Duodenal mucosa (tissue), 2 donors: Measurements from ENCODE around the gene CWC25.
"Not testable (repeated sequence)": the region's sequence is repeated elsewhere in the genome, so short reads cannot be mapped to it uniquely, and the experiment has no call there.

Experiments used
- H3K27ac ChIP-seq: one replicate; pipeline ENCODE4 v1.7.0; 2013; ENCODE audit warnings: low read depth, low read length
- H3K27me3 ChIP-seq, 2 donors: one replicate each; pipeline ENCODE4 v1.7.0; 2013; ENCODE audit warnings: low read length in 2 of 2, control low read depth in 1 of 2; ENCODE audit not compliant: insufficient read depth in 2 of 2, control insufficient read depth in 1 of 2
- H3K36me3 ChIP-seq, 2 donors: one replicate each; pipeline ENCODE4 v1.7.0; 2013; ENCODE audit warnings: low read length in 2 of 2, control low read depth in 1 of 2; ENCODE audit not compliant: insufficient read depth in 2 of 2, control insufficient read depth in 1 of 2
- H3K4me1 ChIP-seq, 2 donors: one replicate each; pipeline ENCODE4 v1.7.0; 2013; ENCODE audit warnings: low read length in 2 of 2, control low read depth in 1 of 2; ENCODE audit not compliant: insufficient read depth in 2 of 2, control insufficient read depth in 1 of 2
- H3K4me3 ChIP-seq, 2 donors: one replicate each; pipeline ENCODE4 v1.7.0; 2013; ENCODE audit warnings: low read length in 2 of 2, low read depth in 1 of 2
- H3K9ac ChIP-seq, 2 donors: one replicate each; pipeline ENCODE4 v1.7.0; 2013; ENCODE audit warnings: low read length in 2 of 2, low read depth in 1 of 2
- H3K9me3 ChIP-seq, 2 donors: one replicate each; pipeline ENCODE4 v1.7.0; 2013; ENCODE audit warnings: low read length in 2 of 2, control low read depth in 1 of 2; ENCODE audit not compliant: control insufficient read depth in 1 of 2

The CWC25 gene

DNA sequence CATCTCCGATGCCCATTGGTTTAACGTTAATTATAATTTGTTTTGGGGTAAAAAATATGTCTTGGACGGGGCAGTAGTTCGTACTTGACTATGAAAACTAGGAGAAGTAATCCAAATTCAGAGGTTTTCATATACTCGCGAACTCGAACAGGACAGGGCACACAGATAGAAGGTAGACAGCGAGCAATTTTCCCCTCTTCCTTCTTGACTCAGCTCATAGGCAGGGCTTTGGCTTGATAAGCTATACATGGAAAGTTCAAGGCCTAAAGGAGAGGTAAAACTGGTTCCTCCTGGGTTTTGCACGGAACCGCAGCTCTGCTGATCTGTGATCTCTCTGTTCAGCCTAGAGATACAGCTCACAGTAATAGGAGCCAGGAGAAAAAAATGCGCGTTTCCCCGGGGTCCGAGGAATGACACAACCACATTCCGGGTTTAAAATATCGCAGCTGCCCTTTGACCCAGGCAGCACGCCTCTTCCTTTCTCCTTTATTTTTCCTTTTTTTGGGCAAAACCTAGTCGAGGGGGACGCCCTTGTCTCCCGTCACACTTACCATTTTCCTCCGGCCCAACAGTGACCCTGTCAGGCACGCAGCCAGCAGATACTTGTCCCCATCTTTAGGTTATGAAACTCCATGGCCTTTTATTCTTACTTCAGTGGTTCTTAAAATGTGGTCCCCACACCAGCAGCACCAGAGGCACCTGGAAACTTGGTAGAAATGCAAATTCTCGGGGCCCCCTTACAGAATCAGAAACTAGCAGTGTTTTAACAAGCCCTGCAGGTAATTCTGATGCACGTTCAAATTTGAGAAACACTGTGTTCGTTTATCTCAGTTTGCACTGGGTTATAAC, 43.1 kb upstream of the CWC25 start:
- Histone ChIP-seq H3K27ac (peak overlapping the region; percentile 89), H3K9ac (peak overlapping the region; percentile 91), H3K4me1 (peaks cover 29 to 32% of the 10 kb centered on the region in 2 donors), H3K9me3 (no peaks in the 10 kb centered on the region), H3K36me3 (no peaks in the 10 kb centered on the region), H3K4me3 (peak overlapping the region; percentile 95 to 99), H3K27me3 (no peaks in the 10 kb centered on the region)

GRCh38 chr17:38867179-38867967, 42.3 kb upstream of the CWC25 start:
- H3K27ac ChIP-seq, result peak overlapping the region; percentile 41
- peak overlapping the region; percentile 95 to 99 for H3K4me3 ChIP-seq
- peaks cover 21 to 23% of the 10 kb centered on the region in 2 donors for H3K4me1 ChIP-seq
- H3K9me3 ChIP-seq, result no peaks in the 10 kb centered on the region
- H3K36me3 ChIP-seq, result no peaks in the 10 kb centered on the region
- peak overlapping the region; percentile 91 for H3K9ac ChIP-seq
- H3K27me3 ChIP-seq, result no peaks in the 10 kb centered on the region

GRCh38 chr17:38864636-38865398, 39.7 kb upstream of the CWC25 start:
- Histone ChIP-seq H3K36me3 (no peaks in the 10 kb centered on the region), H3K4me1 (peaks cover 13 to 14% of the 10 kb centered on the region in 2 donors), H3K27ac (no peak overlapping the region), H3K27me3 (no peaks in the 10 kb centered on the region), H3K9ac (no peak overlapping the region), H3K9me3 (no peaks in the 10 kb centered on the region), H3K4me3 (no peak overlapping the region)

- Histone ChIP-seq H3K4me3 (no peak overlapping the region), H3K4me1 (no peaks in the 10 kb centered on the region), H3K27me3 (no peaks in the 10 kb centered on the region), H3K27ac (no peak overlapping the region), H3K36me3 (no peaks in the 10 kb centered on the region), H3K9ac (no peak overlapping the region), H3K9me3 (no peaks in the 10 kb centered on the region)
These were observed 36.3 kb upstream of the CWC25 start for GRCh38 chr17:38861399-38861843.

DNA sequence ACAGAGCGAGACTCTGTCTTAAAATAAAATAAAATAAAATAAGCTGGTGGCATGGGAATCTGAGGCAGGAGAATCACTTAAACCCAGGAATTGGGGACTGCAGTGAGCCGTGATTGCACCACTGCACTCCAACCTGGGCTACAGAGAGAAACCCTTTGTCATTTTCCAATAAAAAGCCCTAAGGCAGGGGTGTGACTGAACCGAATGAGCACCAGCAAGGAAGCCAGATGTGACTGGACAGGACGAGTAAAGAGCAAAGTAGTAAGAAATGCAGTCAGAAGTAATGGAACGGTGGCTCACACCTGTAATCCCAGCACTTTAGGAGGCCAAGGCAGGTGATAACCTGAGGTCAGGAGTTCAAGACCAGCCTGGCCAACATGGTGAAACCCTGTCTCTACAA, 32.1 kb upstream of the CWC25 start:
- H3K9ac ChIP-seq, result no peak overlapping the region
- peaks cover 0 to 12% of the 10 kb centered on the region in 2 donors for H3K4me1 ChIP-seq
- H3K4me3 ChIP-seq, result no peak overlapping the region
- H3K9me3 ChIP-seq, result no peaks in the 10 kb centered on the region
- H3K27me3 ChIP-seq, result no peaks in the 10 kb centered on the region
- H3K36me3 ChIP-seq, result peaks cover 0 to 5% of the 10 kb centered on the region in 2 donors
- H3K27ac ChIP-seq, result no peak overlapping the region

GRCh38 chr17:38855101-38855714, 30.1 kb upstream of the CWC25 start:
- not testable (repeated sequence) for H3K9me3 ChIP-seq, H3K9ac ChIP-seq, H3K4me3 ChIP-seq, H3K27ac ChIP-seq, H3K27me3 ChIP-seq
- H3K4me1 ChIP-seq, result peaks cover 16 to 30% of the 10 kb centered on the region in 2 donors
- H3K36me3 ChIP-seq, result peaks cover 15 to 24% of the 10 kb centered on the region in 2 donors

- Histone ChIP-seq H3K36me3 (peaks cover 20 to 41% of the 10 kb centered on the region in 2 donors), H3K4me1 (peaks cover 16 to 30% of the 10 kb centered on the region in 2 donors), H3K9me3 (no peaks in the 10 kb centered on the region), H3K27me3 (no peaks in the 10 kb centered on the region), H3K9ac (peak within 1 kb of the TSS; percentile 86 to 93), H3K4me3 (peak within 1 kb of the TSS; percentile 81 to 98), H3K27ac (peak within 1 kb of the TSS; percentile 94)
These were observed 28.4 kb upstream of the CWC25 start, which contains the start of gene RPL23 for GRCh38 chr17:38853292-38854219. Gene RPL23 (minus strand): TSS chr17:38853721. CDS start chr17:38853710, 11 bp downstream.

- H3K9me3 ChIP-seq, result no peaks in the 10 kb centered on the region
- H3K36me3 ChIP-seq, result peaks cover 25 to 48% of the 10 kb centered on the region in 2 donors
- H3K27ac ChIP-seq, result peak overlapping the region; percentile 86
- peaks cover 16 to 30% of the 10 kb centered on the region in 2 donors for H3K4me1 ChIP-seq
- peak overlapping the region; percentile 86 to 93 for H3K9ac ChIP-seq
- peak overlapping the region; percentile 81 to 98 for H3K4me3 ChIP-seq
- no peaks in the 10 kb centered on the region for H3K27me3 ChIP-seq
These were observed 27.7 kb upstream of the CWC25 start for GRCh38 chr17:38852771-38853291.
